Neural crest cell (in vitro differentiated cells): Measurements from ENCODE around the gene CPNE6. TPM values are rescaled to one million over a fixed set of nuclear protein-coding genes. Genes with fewer than 3 reads are reported as not detected.

Experiments
- DNase-seq: peaks from one replicate; pipeline ENCODE4 v3.0.0; 2021; ENCODE audit warnings: low read depth, mixed read lengths, low spot score
- H3K27ac Mint-ChIP-seq: one replicate; pipeline ENCODE4 v1.8.0; 2021; ENCODE audit warnings: mild to moderate bottlenecking, mixed read lengths; ENCODE audit not compliant: unreplicated experiment
- H3K27me3 Mint-ChIP-seq: 2 replicates; pipeline ENCODE4 v1.8.0; 2021; ENCODE audit warnings: low read depth, mild to moderate bottlenecking, mixed read lengths
- H3K36me3 Mint-ChIP-seq: 2 replicates; pipeline ENCODE4 v1.8.0; 2021; ENCODE audit warnings: low read depth, mild to moderate bottlenecking, mixed read lengths
- H3K4me1 Mint-ChIP-seq: 2 replicates; pipeline ENCODE4 v1.8.0; 2021; ENCODE audit warnings: mixed read lengths
- H3K4me3 Mint-ChIP-seq: one replicate; pipeline ENCODE4 v1.8.0; 2021; ENCODE audit warnings: mild to moderate bottlenecking, mixed read lengths
- H3K9me3 Mint-ChIP-seq: 2 replicates; pipeline ENCODE4 v1.8.0; 2021; ENCODE audit warnings: mixed read lengths
- CTCF ChIP-seq: fragments of 200-600 bp; sonication (generic); conservative IDR thresholded peaks from 2 replicates; pipeline ENCODE4 v1.5.0; 2021; ENCODE audit warnings: antibody characterized with exemption, mild to moderate bottlenecking
- total RNA-seq: library from RNA; stranded (reverse); gene quantifications from 2 replicates; pipeline ENCODE4 v1.2.1, GENCODE V29; 2021

Gene CPNE6
- total RNA-seq, 1 donor from 2014 or later, result not detected

GRCh38 chr14:24113801-24114531 is 42.6 kb downstream of the CPNE6 start:
- peaks cover 27% of the 10 kb centered on the region for H3K4me1 Mint-ChIP-seq
- DNase-seq, result peak; percentile 63
- no peaks in the 10 kb centered on the region for H3K9me3 Mint-ChIP-seq
- H3K27me3 Mint-ChIP-seq, result no peaks in the 10 kb centered on the region
- TF ChIP-seq CTCF, result no peak
- H3K4me3 Mint-ChIP-seq, result peak overlapping the region; percentile 99
- peaks cover 2% of the 10 kb centered on the region for H3K36me3 Mint-ChIP-seq
- peak overlapping the region; percentile 99 for H3K27ac Mint-ChIP-seq

- Mint-ChIP-seq H3K27ac (peak within 1 kb of the TSS; percentile 99), H3K4me3 (peak within 1 kb of the TSS; percentile 99), H3K27me3 (no peaks in the 10 kb centered on the region), H3K4me1 (peaks cover 26% of the 10 kb centered on the region), H3K36me3 (peaks cover 2% of the 10 kb centered on the region), H3K9me3 (no peaks in the 10 kb centered on the region)
- TF ChIP-seq CTCF, result no peak
- peak; percentile 97 for DNase-seq
Observed at GRCh38 chr14:24114532-24115421, 43.4 kb downstream of the CPNE6 start, which contains the start of the genes DCAF11 and NRL. DCAF11 (plus strand) TSS chr14:24114777; CDS start chr14:24115595, 818 bp downstream. NRL (minus strand) TSS chr14:24114949; CDS start chr14:24082848, 32,101 bp downstream.

GRCh38 chr14:24115422-24116127 is 44.2 kb downstream of the CPNE6 start:
- Mint-ChIP-seq H3K9me3 (no peaks in the 10 kb centered on the region), H3K27ac (peak overlapping the region; percentile 99), H3K4me1 (peaks cover 26% of the 10 kb centered on the region), H3K27me3 (no peaks in the 10 kb centered on the region), H3K36me3 (peaks cover 2% of the 10 kb centered on the region), H3K4me3 (peak overlapping the region; percentile 99)
- no peak for DNase-seq
- no peak for TF ChIP-seq CTCF

GRCh38 chr14:24116128-24116814 is 44.9 kb downstream of the CPNE6 start:
- TF ChIP-seq CTCF, result no peak
- Mint-ChIP-seq H3K27me3 (no peaks in the 10 kb centered on the region), H3K9me3 (no peaks in the 10 kb centered on the region), H3K27ac (no peak overlapping the region), H3K4me1 (peaks cover 26% of the 10 kb centered on the region), H3K4me3 (peak overlapping the region; percentile 99), H3K36me3 (peaks cover 2% of the 10 kb centered on the region)
- no peak for DNase-seq

- Mint-ChIP-seq H3K27ac (no peak overlapping the region), H3K4me1 (peaks cover 26% of the 10 kb centered on the region), H3K36me3 (peaks cover 2% of the 10 kb centered on the region), H3K9me3 (no peaks in the 10 kb centered on the region), H3K27me3 (no peaks in the 10 kb centered on the region), H3K4me3 (no peak overlapping the region)
- no peak for DNase-seq
- TF ChIP-seq CTCF, result no peak
Observed at GRCh38 chr14:24117179-24117578, 45.8 kb downstream of the CPNE6 start.
